ENCODE measurements around the gene HOXB5. TPM values are rescaled to one million over a fixed set of nuclear protein-coding genes. Genes with fewer than 3 reads are reported as not detected.

The HOXB5 gene
- total and polyA plus RNA-seq, 11 donors, result 0.04 to 1.0 (median 0.17) TPM; not detected in 6

- Histone ChIP-seq H3K36me3 (peaks cover 0 to 10% (median 0%) of the 10 kb centered on the region in 9 donors), H3K4me3 (peak overlapping the region in 8 of 12 donors; percentile 15 to 44 (median 22)), H3K4me1 (peaks cover 0 to 39% (median 11%) of the 10 kb centered on the region in 12 donors), H3K27me3 (peaks cover 0 to 96% (median 57%) of the 10 kb centered on the region in 9 donors), H3K9me3 (no peaks in the 10 kb centered on the region), H3K27ac (peak overlapping the region; percentile 18 to 94 (median 76))
- no peak for ATAC-seq
- intact Hi-C loops (cut with DNase I), result no loop called here
- WGBS, 4 donors, result 24 to 41% (median 32%) methylated on average over 24 of the region's 24 CpGs
- DNase-seq, result no peak
- TF ChIP-seq POLR2A (IDR thresholded peaks at IDR 0.05), result no peak
- TF ChIP-seq, protein P1, sequence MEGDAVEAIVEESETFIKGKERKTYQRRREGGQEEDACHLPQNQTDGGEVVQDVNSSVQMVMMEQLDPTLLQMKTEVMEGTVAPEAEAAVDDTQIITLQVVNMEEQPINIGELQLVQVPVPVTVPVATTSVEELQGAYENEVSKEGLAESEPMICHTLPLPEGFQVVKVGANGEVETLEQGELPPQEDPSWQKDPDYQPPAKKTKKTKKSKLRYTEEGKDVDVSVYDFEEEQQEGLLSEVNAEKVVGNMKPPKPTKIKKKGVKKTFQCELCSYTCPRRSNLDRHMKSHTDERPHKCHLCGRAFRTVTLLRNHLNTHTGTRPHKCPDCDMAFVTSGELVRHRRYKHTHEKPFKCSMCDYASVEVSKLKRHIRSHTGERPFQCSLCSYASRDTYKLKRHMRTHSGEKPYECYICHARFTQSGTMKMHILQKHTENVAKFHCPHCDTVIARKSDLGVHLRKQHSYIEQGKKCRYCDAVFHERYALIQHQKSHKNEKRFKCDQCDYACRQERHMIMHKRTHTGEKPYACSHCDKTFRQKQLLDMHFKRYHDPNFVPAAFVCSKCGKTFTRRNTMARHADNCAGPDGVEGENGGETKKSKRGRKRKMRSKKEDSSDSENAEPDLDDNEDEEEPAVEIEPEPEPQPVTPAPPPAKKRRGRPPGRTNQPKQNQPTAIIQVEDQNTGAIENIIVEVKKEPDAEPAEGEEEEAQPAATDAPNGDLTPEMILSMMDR (IDR thresholded peaks at IDR 0.05), result no peak
Measured at GRCh38 chr17:48547808-48548522, 45.6 kb downstream of the HOXB5 start.

- ATAC-seq (no peak), DNase-seq (no peak)
- H3K27ac ChIP-seq, result peak overlapping the region; percentile 18 to 94 (median 86)
- peaks cover 0 to 39% (median 12%) of the 10 kb centered on the region in 12 donors for H3K4me1 ChIP-seq
- TF ChIP-seq POLR2A (IDR thresholded peaks at IDR 0.05), result no peak
- TF ChIP-seq, protein P1 (IDR thresholded peaks at IDR 0.05), result no peak
- H3K9me3 ChIP-seq, result no peaks in the 10 kb centered on the region
- peak overlapping the region in 8 of 12 donors; percentile 15 to 44 (median 22) for H3K4me3 ChIP-seq
- H3K36me3 ChIP-seq, result peaks cover 0 to 10% (median 0%) of the 10 kb centered on the region in 9 donors
- 27 to 34% (median 33%) methylated on average over 10 of the region's 10 CpGs for WGBS, 4 donors
- intact Hi-C loops (cut with DNase I), result no loop called here
- H3K27me3 ChIP-seq, result peaks cover 0 to 97% (median 59%) of the 10 kb centered on the region in 9 donors
Measured at GRCh38 chr17:48546924-48547807, 46.4 kb downstream of the HOXB5 start.

- peaks cover 0 to 97% (median 63%) of the 10 kb centered on the region in 9 donors for H3K27me3 ChIP-seq
- intact Hi-C loops (cut with DNase I), result no loop called here
- TF ChIP-seq, protein P1 (IDR thresholded peaks at IDR 0.05), result no peak
- no peak for TF ChIP-seq POLR2A (IDR thresholded peaks at IDR 0.05)
- H3K4me1 ChIP-seq, result peaks cover 0 to 39% (median 13%) of the 10 kb centered on the region in 12 donors
- DNase-seq, result peak in 1 of 5 donors; percentile 62
- H3K27ac ChIP-seq, result peak overlapping the region; percentile 1 to 94 (median 86)
- H3K36me3 ChIP-seq, result peaks cover 0 to 6% (median 0%) of the 10 kb centered on the region in 9 donors
- no peak for ATAC-seq
- H3K4me3 ChIP-seq, result peak overlapping the region in 7 of 12 donors; percentile 15 to 44 (median 24)
- WGBS, 4 donors, result 28 to 45% (median 39%) methylated on average over 10 of the region's 10 CpGs
- no peaks in the 10 kb centered on the region for H3K9me3 ChIP-seq
Measured at GRCh38 chr17:48546137-48546923, 47.2 kb downstream of the HOXB5 start.
